Measurements from ENCODE around the gene GNB1L.

The GNB1L gene

DNA sequence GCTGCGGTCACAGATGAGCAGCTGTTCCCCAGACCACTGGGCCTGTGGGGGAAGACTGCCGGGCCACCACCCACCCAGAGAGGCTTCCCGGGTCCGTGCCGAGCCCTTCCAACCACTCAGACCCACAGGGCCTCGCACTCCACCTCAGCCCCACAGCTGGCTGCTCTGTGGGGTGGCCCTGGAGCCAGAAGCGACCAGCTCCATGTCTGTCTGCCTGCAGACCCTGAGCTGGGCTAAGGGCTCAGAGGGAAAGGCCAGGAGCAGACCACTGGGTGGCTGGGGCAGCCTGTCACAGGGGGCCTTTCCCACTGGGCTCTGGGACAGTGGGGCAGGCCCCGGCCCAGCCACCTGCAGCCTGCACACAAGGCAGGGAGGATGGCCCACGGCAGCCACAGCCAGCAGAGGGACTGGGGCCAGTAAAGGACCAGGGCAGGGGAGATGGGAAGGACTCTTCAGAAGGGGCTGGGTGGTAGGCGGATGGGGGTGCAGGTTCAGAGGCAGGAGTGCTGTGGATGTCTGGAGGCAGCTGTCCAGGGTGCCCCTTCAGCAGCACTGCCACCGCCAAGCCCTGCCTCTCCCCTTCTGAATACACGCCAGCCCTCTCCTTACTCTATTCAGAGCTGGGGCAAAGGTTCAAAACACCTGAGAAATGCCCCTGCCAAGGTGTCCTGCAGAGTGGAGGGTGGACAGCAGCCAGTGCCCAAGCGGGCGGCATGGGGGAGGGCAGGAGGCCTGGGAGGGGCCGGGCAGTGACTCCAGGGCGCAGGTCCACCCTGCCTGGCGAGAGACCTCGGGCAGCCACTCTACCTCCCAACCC is 32.2 kb downstream of the GNB1L start:
- no peak for DNase-seq (ENCODE audit: low read depth)

GRCh38 chr22:19821523-19822300 is 33.0 kb downstream of the GNB1L start:
- DNase-seq (ENCODE audit: low read depth), result no peak

- DNase-seq (ENCODE audit: low read depth), result no peak
These were observed 33.7 kb downstream of the GNB1L start for GRCh38 chr22:19820880-19821522.

- no peak for DNase-seq (ENCODE audit: low read depth)
These were observed 34.5 kb downstream of the GNB1L start for GRCh38 chr22:19819911-19820879.

DNA sequence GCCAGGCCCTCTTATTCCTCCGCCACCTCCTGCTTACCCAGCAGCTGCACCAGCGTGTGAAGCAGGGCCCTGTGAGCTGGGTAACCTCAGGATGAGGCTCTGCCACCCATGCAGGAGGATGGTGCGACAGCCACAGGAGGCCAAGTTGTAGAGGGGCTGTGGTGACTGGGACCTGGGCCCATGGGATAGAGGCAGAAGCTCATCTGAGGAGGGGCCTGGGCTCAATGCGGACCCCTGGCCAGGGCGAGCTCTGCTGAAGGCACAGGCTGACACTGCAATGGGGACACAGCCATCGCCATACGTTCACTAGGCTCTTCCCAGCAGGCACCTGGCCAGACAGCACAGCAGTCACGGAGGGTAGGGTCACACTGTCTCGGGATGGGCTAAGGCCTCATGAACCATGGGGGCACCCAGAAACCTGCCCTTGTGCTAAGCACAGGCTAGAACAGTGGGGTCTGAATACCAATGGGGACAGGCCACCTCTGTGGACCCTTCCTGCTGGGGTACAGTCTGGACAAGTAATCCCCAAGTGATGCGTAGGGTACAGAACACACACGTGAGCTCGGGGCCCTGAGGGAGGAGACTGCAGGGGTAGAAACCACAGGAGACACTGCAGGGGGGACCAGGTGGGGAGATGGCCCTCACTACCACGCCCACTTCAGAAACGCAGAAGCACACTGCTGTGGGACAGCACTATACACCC is 35.3 kb downstream of the GNB1L start:
- no peak for DNase-seq (ENCODE audit: low read depth)

DNA sequence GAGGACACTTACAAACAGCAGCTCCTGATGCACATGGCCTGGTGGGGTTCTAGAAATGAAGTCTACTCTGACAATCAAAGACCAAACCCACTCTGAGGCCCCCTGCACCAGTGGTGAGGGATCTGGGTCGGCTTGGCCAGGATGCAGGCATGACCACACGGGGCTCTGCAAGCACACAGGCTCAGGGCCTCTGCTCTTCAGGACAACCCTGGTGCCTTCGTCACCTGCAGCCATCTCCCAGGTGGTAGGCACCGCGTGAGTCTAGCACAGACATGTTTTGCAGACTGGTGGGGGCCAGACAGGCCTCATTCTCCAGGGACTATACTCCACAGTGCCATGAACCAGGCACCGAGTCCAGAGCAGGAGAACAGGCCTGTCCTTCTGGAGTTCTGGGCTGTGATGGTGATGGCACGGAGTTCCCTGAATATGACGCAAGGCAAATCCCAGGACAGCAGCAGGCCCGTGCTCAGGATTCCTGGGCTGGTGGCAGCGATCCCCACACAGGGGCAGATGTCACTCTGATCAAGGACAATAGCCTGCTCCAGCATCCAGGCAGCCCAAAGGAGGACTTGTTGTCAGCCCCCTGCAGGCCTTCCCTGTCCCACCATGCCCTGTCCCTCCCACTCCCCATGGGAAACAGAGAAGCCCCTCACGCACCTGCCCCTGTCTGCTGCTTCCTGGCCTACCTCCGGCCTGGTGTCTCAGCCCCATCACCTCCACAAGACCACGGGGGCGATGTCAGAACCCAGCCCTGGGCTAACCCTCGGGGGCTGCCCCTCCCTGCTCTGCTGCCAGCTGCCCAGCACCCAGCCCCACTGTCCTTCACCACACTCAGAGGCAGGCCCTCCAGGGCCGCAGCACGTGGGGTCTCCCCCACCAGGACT is 36.1 kb downstream of the GNB1L start:
- DNase-seq (ENCODE audit: low read depth), result no peak

DNA sequence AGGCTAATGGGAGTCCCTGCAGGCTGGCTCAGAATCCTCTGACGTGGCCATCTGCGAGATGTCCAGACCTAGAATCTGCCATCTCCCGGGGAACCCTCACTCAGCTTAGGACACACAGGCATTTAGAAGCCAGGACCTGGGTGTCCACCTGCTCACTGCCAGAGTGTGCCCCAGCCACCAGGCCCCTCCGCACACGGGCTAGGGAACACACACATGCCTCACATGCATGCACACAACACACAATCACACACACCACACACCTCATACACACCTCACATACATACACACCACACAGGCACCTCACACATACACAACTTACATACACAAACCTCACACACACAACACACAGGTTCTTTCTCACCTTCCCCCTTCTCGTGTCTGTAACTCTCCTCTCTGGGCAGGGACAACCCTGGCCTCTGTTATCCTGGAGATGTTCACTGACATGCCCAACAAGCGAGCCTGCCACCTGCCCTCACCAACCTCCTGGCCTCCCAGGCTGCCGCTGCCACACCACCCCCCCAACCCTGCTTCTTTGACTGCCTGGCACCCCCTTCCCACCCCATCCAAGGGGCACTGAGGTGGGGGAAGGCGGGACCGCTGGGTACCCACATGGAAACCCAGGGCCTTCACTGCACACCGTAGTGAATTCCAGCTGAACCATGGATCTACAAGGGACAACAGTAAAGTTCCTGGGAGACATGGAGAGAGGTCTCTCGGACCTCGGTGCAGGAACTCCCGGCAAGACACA is 38.1 kb downstream of the GNB1L start:
- no peak for DNase-seq (ENCODE audit: low read depth)

- no peak for DNase-seq (ENCODE audit: low read depth)
These were observed 38.8 kb downstream of the GNB1L start for GRCh38 chr22:19815823-19816290.

DNA sequence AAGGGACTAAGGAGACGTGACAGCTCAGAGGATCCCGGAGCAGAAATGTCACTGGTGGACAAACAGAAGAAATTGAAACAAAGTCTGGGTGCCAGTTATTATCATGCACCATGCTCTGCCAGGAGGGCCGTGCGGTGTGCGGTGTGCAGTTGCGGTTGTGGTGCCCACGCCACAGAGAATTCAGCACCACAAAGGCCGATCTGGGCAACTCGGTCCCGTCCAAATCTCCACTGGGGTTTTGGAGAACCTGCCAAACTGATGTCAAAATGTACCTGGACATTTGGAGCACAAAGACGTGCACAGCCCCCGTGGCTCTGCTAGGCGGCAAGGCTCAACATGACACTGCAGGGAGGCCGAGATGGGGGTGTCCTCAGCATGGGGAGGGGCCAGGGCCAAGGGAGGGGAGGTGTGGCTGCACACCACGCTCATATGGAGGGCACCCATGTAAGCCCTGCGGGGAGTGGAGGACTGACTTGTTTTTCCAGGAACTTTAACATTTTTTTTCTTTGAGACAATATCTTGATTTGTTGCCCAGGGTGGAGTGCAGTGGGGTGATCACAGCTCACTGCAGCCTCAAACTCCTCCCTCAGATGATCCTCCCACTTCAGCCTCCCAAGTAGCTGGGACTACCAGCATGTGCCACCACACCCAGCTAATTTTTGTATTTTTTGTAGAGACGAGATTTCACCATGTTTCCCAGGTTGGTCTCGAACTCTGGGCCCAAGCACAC is 39.4 kb downstream of the GNB1L start:
- no peak for DNase-seq (ENCODE audit: low read depth)

- no peak for DNase-seq (ENCODE audit: low read depth)
These were observed 40.2 kb downstream of the GNB1L start for GRCh38 chr22:19814428-19814827.

DNA sequence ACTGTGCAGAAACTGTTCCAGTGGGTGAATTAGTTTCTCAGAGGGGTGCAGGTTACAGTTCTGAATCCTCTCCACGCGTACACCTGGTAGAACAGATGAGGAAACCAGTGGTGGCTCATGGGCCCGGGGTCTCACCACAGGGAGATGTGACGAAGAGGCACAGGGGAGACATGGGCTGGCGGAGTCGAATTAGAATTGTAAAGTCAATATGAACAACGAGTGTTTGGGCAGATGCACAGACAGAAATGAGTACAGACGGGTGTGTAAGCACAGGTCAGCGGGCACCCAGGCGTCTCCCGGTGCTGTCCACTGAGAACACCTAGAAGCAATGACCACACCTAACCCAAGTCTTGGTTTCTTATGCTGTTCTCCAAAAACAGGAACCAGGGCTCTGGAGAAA is 41.8 kb downstream of the GNB1L start:
- no peak for DNase-seq (ENCODE audit: low read depth)

DNA sequence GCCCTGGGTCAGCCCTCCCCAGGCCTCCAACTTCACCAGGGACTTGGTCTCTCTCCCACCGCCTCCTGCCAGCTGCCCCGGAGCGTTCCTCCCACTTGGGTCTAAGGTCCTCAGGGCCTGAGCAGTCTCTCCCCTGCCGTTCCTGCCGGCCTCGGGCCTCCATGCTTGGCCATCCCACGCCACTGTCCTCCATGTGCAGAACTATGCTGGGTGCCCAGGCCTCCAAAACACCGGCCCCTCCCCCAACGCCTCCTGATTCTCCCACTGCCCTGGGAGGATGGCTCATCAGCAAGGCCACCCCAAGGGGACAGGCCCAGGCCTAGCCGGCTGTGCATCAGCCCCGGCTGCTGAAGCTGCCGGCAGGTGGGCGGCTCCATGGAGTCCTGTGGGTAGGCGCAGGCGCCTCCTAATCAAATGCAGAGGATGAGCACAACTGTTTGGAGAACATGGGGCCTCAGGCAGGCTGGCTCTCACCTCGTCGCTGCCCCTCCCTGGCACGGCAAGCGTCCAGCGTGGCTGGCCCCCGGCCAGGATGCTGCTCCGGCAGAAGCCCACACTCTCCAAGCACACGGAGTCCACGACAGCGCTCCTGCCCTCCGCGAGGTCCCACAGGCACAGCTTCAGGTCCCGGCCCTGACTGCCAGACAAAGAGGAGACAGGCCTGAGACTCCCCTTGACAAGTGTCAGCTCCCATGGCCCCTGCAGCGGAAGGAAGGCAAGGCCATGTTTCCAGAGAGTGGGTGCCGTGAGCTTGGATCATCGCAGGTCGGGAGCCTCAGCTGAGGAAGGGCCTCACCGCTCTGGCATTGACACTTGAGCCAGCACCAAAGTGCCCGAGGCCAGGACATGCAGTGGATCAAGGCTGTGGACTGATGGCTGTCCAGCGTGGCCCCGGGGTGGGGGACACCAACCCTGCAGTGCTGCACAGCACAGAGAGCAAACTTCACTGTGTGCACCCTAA is 42.6 kb downstream of the GNB1L start:
- no peak for DNase-seq (ENCODE audit: low read depth)

GRCh38 chr22:19811211-19811621 is 43.5 kb downstream of the GNB1L start:
- DNase-seq (ENCODE audit: low read depth), result no peak

DNA sequence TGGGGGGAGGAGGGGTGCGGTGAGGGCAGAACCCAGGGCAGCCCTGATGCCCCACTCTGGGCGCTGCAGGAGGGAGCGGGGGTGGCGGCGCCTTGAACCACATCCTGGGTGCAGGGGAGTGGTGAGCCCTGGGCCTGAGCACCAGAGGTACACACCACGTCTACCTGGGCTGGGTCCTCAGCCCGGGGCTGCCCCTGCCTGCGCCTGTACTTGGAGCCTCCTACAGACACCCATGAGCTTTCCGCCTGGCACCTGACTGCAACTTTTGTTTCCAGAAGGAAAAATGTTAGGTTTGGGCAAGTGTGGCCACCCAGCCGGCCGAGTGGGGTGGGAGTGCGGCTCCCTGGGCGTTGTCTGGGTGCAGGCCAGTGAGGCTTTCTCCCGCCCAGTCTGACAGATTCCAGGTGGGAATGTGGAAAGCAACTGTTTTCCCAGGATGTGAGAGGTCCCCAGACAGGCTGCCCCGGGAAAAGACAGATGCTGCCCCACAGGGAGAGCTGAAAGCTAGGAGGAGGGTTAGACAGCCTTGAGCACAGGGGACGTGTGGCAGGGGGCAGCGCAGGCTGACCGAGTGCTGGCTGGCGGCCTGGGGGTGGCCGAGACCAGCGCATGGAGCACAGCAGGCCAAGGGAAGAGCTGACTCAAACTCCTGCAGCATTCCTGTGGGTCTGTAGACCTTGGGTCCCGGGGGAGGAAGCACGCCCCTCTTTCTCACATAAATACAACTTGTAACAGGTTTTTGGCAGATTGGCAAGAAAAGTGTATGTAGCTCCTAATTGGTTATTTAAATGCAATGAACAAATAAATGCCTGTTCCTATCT is 44.1 kb downstream of the GNB1L start:
- no peak for DNase-seq (ENCODE audit: low read depth)

DNA sequence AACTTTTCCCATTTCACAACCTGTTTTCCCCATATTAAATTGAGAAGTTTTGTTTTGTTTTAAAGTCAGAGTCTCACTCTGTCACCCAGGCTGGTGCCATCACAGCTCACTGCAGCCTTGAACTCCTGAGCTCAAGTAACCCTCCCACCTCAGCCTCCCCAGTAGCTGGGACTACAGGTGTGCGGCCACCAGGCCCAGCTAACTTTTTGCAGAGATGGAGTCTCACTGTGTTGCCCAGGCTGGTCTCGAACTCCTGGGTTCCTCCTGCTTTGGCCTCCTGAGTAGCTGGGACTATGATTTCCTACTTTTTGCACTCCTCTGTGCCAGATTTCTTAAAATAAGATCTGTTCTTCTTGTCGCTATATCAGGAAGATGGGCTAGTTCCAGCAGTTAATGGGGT is 44.9 kb downstream of the GNB1L start:
- DNase-seq (ENCODE audit: low read depth), result no peak

GRCh38 chr22:19808873-19809478 is 45.7 kb downstream of the GNB1L start:
- DNase-seq (ENCODE audit: low read depth), result no peak

All from activated gamma-delta T cell treated with anti-CD3 and anti-CD28 coated beads, Interleukin-2, amount 50 U/mL, for 16 hours (primary cell).